H1 (cell line): ENCODE data around the gene CYP27C1. TPM values are rescaled to one million over a fixed set of nuclear protein-coding genes. Genes with fewer than 3 reads are reported as not detected.

Experiments
- CTCF ChIA-PET: fragments of 300-600 bp; sonication (Branson Sonifier 250); formaldehyde crosslinking; loops from one replicate; lab custom pipeline; 2021; ENCODE audit not compliant: partially characterized antibody; lab: Charles Lee
- POLR2A ChIA-PET: fragments of 300-600 bp; sonication (Branson Sonifier 250); formaldehyde crosslinking; loops from one replicate; lab custom pipeline; 2021; ENCODE audit warnings: inconsistent platforms; ENCODE audit not compliant: partially characterized antibody; lab: Charles Lee
- DNase-seq, 2 experiments: peaks; one replicate each; pipeline versions ENCODE4 v3.0.0 to v3.0.0-alpha.2; 2010 to 2022; ENCODE audit warnings: low spot score in 2 of 2, low read depth in 1 of 2, mixed read lengths in 1 of 2
- FAIRE-seq: peaks from 2 replicates; lab custom pipeline; 2011; peaks lifted over from hg19 to GRCh38; lab: Jason Lieb, UNC
- H2AFZ ChIP-seq: 2 replicates; pipeline ENCODE4 v1.8.1; 2012; ENCODE audit warnings: low read length, inconsistent platforms
- H2AK5ac ChIP-seq: 2 replicates; pipeline ENCODE4 v1.6.1; 2013; ENCODE audit warnings: low read depth, low read length
- H2BK120ac ChIP-seq: replicated peaks from 2 replicates; pipeline ENCODE3; 2013; ENCODE audit warnings: low read depth, low read length, inconsistent platforms
- H2BK12ac ChIP-seq: 2 replicates; pipeline ENCODE4 v1.6.1; 2013; ENCODE audit warnings: low read depth, low read length
- H2BK15ac ChIP-seq: 2 replicates; pipeline ENCODE4 v1.6.1; 2013; ENCODE audit warnings: low read length
- H2BK20ac ChIP-seq: 2 replicates; pipeline ENCODE4 v1.6.1; 2013; ENCODE audit warnings: low read length
- H2BK5ac ChIP-seq: 2 replicates; pipeline ENCODE4 v1.6.1; 2013; ENCODE audit warnings: low read depth, low read length
- H3K14ac ChIP-seq: 2 replicates; pipeline ENCODE4 v1.6.1; 2013; ENCODE audit warnings: inconsistent platforms; ENCODE audit not compliant: insufficient read length
- H3K18ac ChIP-seq: 2 replicates; pipeline ENCODE4 v1.6.1; 2013; ENCODE audit warnings: low read length; ENCODE audit errors: extremely low read depth
- H3K23ac ChIP-seq: 2 replicates; pipeline ENCODE4 v1.6.1; 2013; ENCODE audit warnings: inconsistent platforms; ENCODE audit not compliant: insufficient read length
- H3K23me2 ChIP-seq: 2 replicates; pipeline ENCODE4 v1.6.1; 2013; ENCODE audit warnings: low read depth, low read length
- H3K27ac ChIP-seq: 2 replicates; pipeline ENCODE4 v1.6.1; 2011; ENCODE audit warnings: low read depth, low read length, inconsistent platforms
- H3K27me3 ChIP-seq, 4 experiments: replicated peaks in 1 of 4; 1 replicate in 1 of 4; 2 replicates in 3 of 4; pipeline versions ENCODE4 v1.6.1 to v1.8.1; 2011 to 2013; ENCODE audit warnings: low read length in 3 of 4, mild to moderate bottlenecking in 3 of 4, inconsistent platforms in 2 of 4, mixed read lengths in 2 of 4, moderate library complexity in 1 of 4; ENCODE audit not compliant: control insufficient read depth in 3 of 4, insufficient read depth in 3 of 4; ENCODE audit errors: extremely low read depth in 1 of 4
- H3K36me3 ChIP-seq, 4 experiments: 2 replicates each; pipeline versions ENCODE4 v1.6.1 to v1.8.1; 2011 to 2013; ENCODE audit warnings: mild to moderate bottlenecking in 4 of 4, low read length in 3 of 4, moderate library complexity in 2 of 4, control low read depth in 1 of 4, inconsistent platforms in 1 of 4; ENCODE audit not compliant: insufficient read depth in 4 of 4, control insufficient read depth in 2 of 4
- H3K4ac ChIP-seq: replicated peaks from 2 replicates; pipeline ENCODE3; 2013; ENCODE audit warnings: low read length, low read depth, mixed read lengths, inconsistent platforms; ENCODE audit not compliant: insufficient read length
- H3K4me1 ChIP-seq, 4 experiments: replicated peaks in 1 of 4; 1 replicate in 1 of 4; 2 replicates in 3 of 4; pipeline versions ENCODE4 v1.6.1 to v1.8.1; 2011 to 2013; ENCODE audit warnings: low read length in 3 of 4, inconsistent platforms in 2 of 4, mixed read lengths in 1 of 4; ENCODE audit not compliant: insufficient read depth in 4 of 4, control insufficient read depth in 3 of 4
- H3K4me2 ChIP-seq, 2 experiments: 2 replicates each; pipeline versions ENCODE4 v1.6.1 to v1.8.1; 2011 to 2013; ENCODE audit warnings: low read depth in 2 of 2, low read length in 2 of 2, control low read depth in 1 of 2, inconsistent platforms in 1 of 2, mild to moderate bottlenecking in 1 of 2; ENCODE audit not compliant: insufficient read depth in 1 of 2
- H3K4me3 ChIP-seq, 4 experiments: fragments of 200-600, 300-600 bp in 1 of 4; sonication (generic), shearing (Covaris generic), sonication (Bioruptor Twin) in 1 of 4; 2 replicates each; pipeline versions ENCODE4 v1.5.1 to v1.8.1; 2011 to 2016; ENCODE audit warnings: low read length in 4 of 4, low read depth in 3 of 4, control low read depth in 2 of 4, inconsistent platforms in 2 of 4, mild to moderate bottlenecking in 2 of 4, mixed read lengths in 1 of 4, moderate library complexity in 1 of 4; ENCODE audit not compliant: insufficient read depth in 2 of 4; ENCODE audit errors: extremely low read depth in 1 of 4
- H3K56ac ChIP-seq: replicated peaks from 2 replicates; pipeline ENCODE3; 2013; ENCODE audit warnings: low read depth, mild to moderate bottlenecking, mixed read lengths, low read length, inconsistent platforms; ENCODE audit not compliant: insufficient read length
- H3K79me1 ChIP-seq: 2 replicates; pipeline ENCODE4 v1.6.1; 2013; ENCODE audit warnings: low read depth, low read length, control low read depth
- H3K79me2 ChIP-seq, 2 experiments: 2 replicates each; pipeline versions ENCODE4 v1.6.1 to v1.8.1; 2012 to 2013; ENCODE audit warnings: low read length in 2 of 2, mild to moderate bottlenecking in 2 of 2, inconsistent platforms in 1 of 2; ENCODE audit not compliant: insufficient read depth in 2 of 2, control insufficient read depth in 1 of 2
- H3K9ac ChIP-seq, 4 experiments: replicated peaks in 1 of 4; 1 replicate in 1 of 4; 2 replicates in 3 of 4; pipeline versions ENCODE4 v1.6.1 to v1.8.1; 2011 to 2013; ENCODE audit warnings: low read depth in 3 of 4, low read length in 3 of 4, control low read depth in 2 of 4, mild to moderate bottlenecking in 2 of 4, moderate library complexity in 2 of 4, inconsistent platforms in 1 of 4; ENCODE audit errors: extremely low read depth in 1 of 4
- H3K9me3 ChIP-seq, 2 experiments: 2 replicates each; pipeline versions ENCODE4 v1.6.1 to v1.8.1; 2012 to 2013; ENCODE audit warnings: mild to moderate bottlenecking in 2 of 2, moderate library complexity in 2 of 2, control low read depth in 1 of 2, inconsistent platforms in 1 of 2, low read depth in 1 of 2, low read length in 1 of 2, mixed read lengths in 1 of 2; ENCODE audit not compliant: insufficient read depth in 2 of 2
- H4K20me1 ChIP-seq, 2 experiments: replicated peaks in 1 of 2; 2 replicates each; pipeline versions ENCODE3 to v1.8.1; 2011 to 2013; ENCODE audit warnings: inconsistent platforms in 2 of 2, low read length in 2 of 2, mild to moderate bottlenecking in 1 of 2; ENCODE audit not compliant: insufficient read depth in 2 of 2, control insufficient read depth in 1 of 2
- H4K5ac ChIP-seq: 2 replicates; pipeline ENCODE4 v1.6.1; 2013; ENCODE audit warnings: low read length, low read depth, mixed read lengths, inconsistent platforms; ENCODE audit not compliant: insufficient read length
- H4K8ac ChIP-seq: 2 replicates; pipeline ENCODE4 v1.8.0; 2013; ENCODE audit warnings: mild to moderate bottlenecking, moderate library complexity, low read length, inconsistent platforms; ENCODE audit not compliant: insufficient read depth; ENCODE audit errors: extremely low read depth
- H4K91ac ChIP-seq: replicated peaks from 2 replicates; pipeline ENCODE3; 2013; ENCODE audit warnings: low read length, mixed read lengths, inconsistent platforms; ENCODE audit not compliant: insufficient read length
- ASH2L ChIP-seq: fragments of 200-600, 300-600 bp; sonication (generic); IDR thresholded peaks from one replicate; pipeline ENCODE4 v1.7.1; 2017; ENCODE audit warnings: low read length
- CEBPB ChIP-seq: IDR thresholded peaks from 2 replicates; pipeline ENCODE4 v1.6.1; 2012; ENCODE audit warnings: low read depth, low read length
- E2F6 ChIP-seq: IDR thresholded peaks from 2 replicates; pipeline ENCODE4 v1.6.1; 2012; ENCODE audit warnings: inconsistent platforms
- EGR1 ChIP-seq: IDR thresholded peaks from 2 replicates; pipeline ENCODE4 v1.6.1; 2011; ENCODE audit warnings: low read depth, low read length, borderline replicate concordance
- EZH2 ChIP-seq: fragments of 200-600 bp; sonication (generic); IDR thresholded peaks from 2 replicates; pipeline ENCODE4 v1.7.1; 2012; ENCODE audit warnings: low read depth, mild to moderate bottlenecking, moderate library complexity, low read length, inconsistent platforms; ENCODE audit not compliant: severe bottlenecking
- GTF2F1 ChIP-seq: IDR thresholded peaks from 2 replicates; pipeline ENCODE4 v1.6.1; 2012; ENCODE audit warnings: low read depth, low read length, improper control_type of control experiment, borderline replicate concordance
- SAP30 ChIP-seq: fragments of 300-600 bp; sonication (generic); IDR thresholded peaks from 2 replicates; pipeline ENCODE4 v1.7.1; 2012; ENCODE audit warnings: low read length, moderate library complexity, mild to moderate bottlenecking, inconsistent platforms; ENCODE audit not compliant: insufficient read depth, insufficient replicate concordance
- TAF7 ChIP-seq: optimal IDR thresholded peaks from 2 replicates; pipeline ENCODE3; 2011; ENCODE audit warnings: low read depth, mild to moderate bottlenecking, inconsistent platforms, low read length, moderate library complexity, borderline replicate concordance
- TEAD4 ChIP-seq: IDR thresholded peaks from 2 replicates; pipeline ENCODE4 v1.6.1; 2012; ENCODE audit warnings: low read depth, low read length, inconsistent platforms, mixed read lengths
- WGBS, 2 experiments: shearing (Covaris generic) in 1 of 2; methylation state at CpG; one replicate each; pipeline versions ENCODE4 v1.1.6 to v1.1.7; 2013 to 2015; ENCODE audit warnings: low lambda C conversion rate in 2 of 2, mixed read lengths in 2 of 2, inconsistent platforms in 1 of 2, low coverage in 1 of 2, missing lambda C conversion rate in 1 of 2; ENCODE audit not compliant: insufficient replicate concordance in 2 of 2, insufficient coverage in 1 of 2, insufficient read length in 1 of 2; ENCODE audit errors: extremely low coverage in 1 of 2, missing lambda C conversion rate in 1 of 2; 5-methylcytosine and 5-hydroxymethylcytosine counted together
- polyA plus RNA-seq, 7 experiments: library from polyadenylated mRNA; depleted of rRNA in 3 of 7; stranded (reverse) in 5 of 7; unstranded in 2 of 7; fragments of >200 nt in 5 of 7; fragments of 200-250 nt in 2 of 7; gene quantifications; 1 replicate in 5 of 7; 2 replicates in 1 of 7; 4 replicates in 1 of 7; pipeline versions ENCODE4 v1.2.1 to v1.2.3, GENCODE V29; 2011 to 2013; ENCODE audit warnings: missing spikeins in 2 of 7, mixed read lengths in 2 of 7
- total RNA-seq: library from RNA; stranded (reverse); fragmentation: NEBNext Ultra II Directional; extraction: Animal tissue kit (Norgen Biotek cat#: 25700); gene quantifications from 2 replicates; pipeline ENCODE4 v1.2.1, GENCODE V29; 2021

Gene CYP27C1
- total and polyA plus RNA-seq, 2 of the 8 experiments (the other 6 are each of a cell fraction or from before 2014, with no cell fraction given) = 1.3 to 3.2 TPM

GRCh38 chr2:127255146-127255545, 35.0 kb upstream of the CYP27C1 start:
- no peak overlapping the region for H2BK5ac ChIP-seq
- no peak overlapping the region for H2BK20ac ChIP-seq
- no peak overlapping the region for H3K4me3 ChIP-seq
- H3K79me1 ChIP-seq = no peaks in the 10 kb centered on the region
- H3K4me2 ChIP-seq = no peak overlapping the region
- H3K23me2 ChIP-seq = no peaks in the 10 kb centered on the region
- H3K79me2 ChIP-seq = no peaks in the 10 kb centered on the region
- no peak overlapping the region for H3K56ac ChIP-seq
- POLR2A ChIA-PET = no interaction called here
- H2BK12ac ChIP-seq = no peak overlapping the region
- no peaks in the 10 kb centered on the region for H3K27me3 ChIP-seq
- peaks cover 8 to 39% (median 21%) of the 10 kb centered on the region in 4 experiments for H3K36me3 ChIP-seq
- H4K5ac ChIP-seq = no peak overlapping the region
- H4K8ac ChIP-seq = no peak overlapping the region
- no peak overlapping the region for H3K4ac ChIP-seq
- no peak for TF ChIP-seq TEAD4
- TF ChIP-seq EGR1 = no peak
- no peak for TF ChIP-seq TAF7
- no peak for TF ChIP-seq GTF2F1
- TF ChIP-seq CEBPB = no peak
- TF ChIP-seq ASH2L = no peak
- no peak for TF ChIP-seq SAP30
- no peak for TF ChIP-seq EZH2
- TF ChIP-seq E2F6 = no peak
- H2BK15ac ChIP-seq = no peak overlapping the region
- no peak overlapping the region for H3K14ac ChIP-seq
- no peak overlapping the region for H2BK120ac ChIP-seq
- H3K27ac ChIP-seq = no peak overlapping the region
- H4K91ac ChIP-seq = no peak overlapping the region
- FAIRE-seq (no peak), DNase-seq (no peak)
- no peak overlapping the region for H3K18ac ChIP-seq
- WGBS, 2 experiments = 96% methylated on average over 2 of the region's 2 CpGs; no CpG with 5 or more reads in 1 of the 2 experiments
- H2AFZ ChIP-seq = no peak overlapping the region
- H3K9ac ChIP-seq = no peak overlapping the region
- H4K20me1 ChIP-seq = peaks cover 0 to 5% of the 10 kb centered on the region in 2 experiments
- CTCF ChIA-PET = interaction anchor here (2.0 kb wide), 1 partner anchor 58 kb away, joined by 7 read pairs; no protein-coding TSS in a partner anchor
- no peak overlapping the region for H2AK5ac ChIP-seq
- H3K23ac ChIP-seq = no peak overlapping the region
- H3K4me1 ChIP-seq = no peaks in the 10 kb centered on the region
- no peaks in the 10 kb centered on the region for H3K9me3 ChIP-seq
